Activated CD8-positive, alpha-beta memory T cell treated with anti-CD3 and anti-CD28 coated beads for 36 hours (primary cell): ENCODE measurements around the gene TTI1. TPM values are rescaled to one million over a fixed set of nuclear protein-coding genes. Genes with fewer than 3 reads are reported as not detected.
"Not testable (repeated sequence)": the region's sequence is repeated elsewhere in the genome, so short reads cannot be mapped to it uniquely, and the experiment has no call there.

ENCODE experiments used
- CTCF ChIA-PET: fragments of 350-600 bp; sonication (Branson Sonifier 250); formaldehyde crosslinking; loops from one replicate; lab custom pipeline; 2021; ENCODE audit warnings: antibody characterized with exemption; lab: Charles Lee
- POLR2A ChIA-PET: fragments of 350-600 bp; sonication (Branson Sonifier 250); formaldehyde crosslinking; loops from one replicate; lab custom pipeline; 2021; ENCODE audit warnings: antibody characterized with exemption; lab: Charles Lee
- total RNA-seq, 2 experiments: library from RNA; stranded (reverse); gene quantifications; one replicate each; pipeline ENCODE4 v1.2.3, GENCODE V29; 2021

Gene TTI1
- total RNA-seq, 2 experiments from 2014 or later = 43.2 to 43.8 TPM

- CTCF ChIA-PET = interaction anchor here (0.6 kb wide), 2 partner anchors 20 to 201 kb away, joined by 3 read pairs; no protein-coding TSS in a partner anchor
- POLR2A ChIA-PET = interaction anchor here (0.6 kb wide), 1 partner anchor 351 kb away, joined by 9 read pairs; no protein-coding TSS in a partner anchor
These were observed 3.8 kb downstream of the TTI1 start for GRCh38 chr20:38029453-38029852.

- CTCF ChIA-PET = no interaction called here
- POLR2A ChIA-PET = no interaction called here
These were observed 8.8 kb downstream of the TTI1 start for GRCh38 chr20:38024496-38024895.

GRCh38 chr20:38023181-38024001 lies 9.9 kb downstream of the TTI1 start:
- CTCF ChIA-PET = no interaction called here
- POLR2A ChIA-PET = no interaction called here

- POLR2A ChIA-PET = interaction anchor here (0.6 kb wide), 1 partner anchor 23 kb away, joined by 5 read pairs; no protein-coding TSS in a partner anchor
- CTCF ChIA-PET = interaction anchor here (1.8 kb wide), 1 partner anchor 12 kb away, joined by 4 read pairs; the partner anchor contains the start of genes RPRD1B and TTI1
These were observed 12.0 kb downstream of the TTI1 start for GRCh38 chr20:38021087-38021772.

GRCh38 chr20:38018385-38018784 lies 14.9 kb downstream of the TTI1 start:
- POLR2A ChIA-PET = no interaction called here
- CTCF ChIA-PET = no interaction called here

GRCh38 chr20:38017959-38018358 lies 15.3 kb downstream of the TTI1 start:
- ChIA-PET POLR2A (no interaction called here), CTCF (no interaction called here)

- POLR2A ChIA-PET = no interaction called here
- CTCF ChIA-PET = no interaction called here
These were observed 19.4 kb downstream of the TTI1 start for GRCh38 chr20:38013887-38014286.

- POLR2A ChIA-PET = no interaction called here
- CTCF ChIA-PET = no interaction called here
These were observed 20.9 kb downstream of the TTI1 start for GRCh38 chr20:38012332-38012731.

- POLR2A ChIA-PET = no interaction called here
- CTCF ChIA-PET = no interaction called here
These were observed 21.6 kb downstream of the TTI1 start for GRCh38 chr20:38011696-38012095.

GRCh38 chr20:38009416-38009815 lies 23.8 kb downstream of the TTI1 start:
- CTCF ChIA-PET = interaction anchor here (0.5 kb wide), 1 partner anchor 20 kb away, joined by 3 read pairs; no protein-coding TSS in a partner anchor

GRCh38 chr20:38008233-38008944 lies 24.9 kb downstream of the TTI1 start:
- CTCF ChIA-PET = no interaction called here

More at GRCh38 chr20:38009416-38009815, 23.8 kb downstream of the TTI1 start:
- POLR2A ChIA-PET = not testable (repeated sequence)

GRCh38 chr20:38007526-38007925 lies 25.7 kb downstream of the TTI1 start:
- CTCF ChIA-PET = interaction anchor here (1.2 kb wide), 1 partner anchor 50 kb away, joined by 3 read pairs; no protein-coding TSS in a partner anchor
- POLR2A ChIA-PET = no interaction called here

More at GRCh38 chr20:38008233-38008944, 24.9 kb downstream of the TTI1 start:
- POLR2A ChIA-PET = no interaction called here

- CTCF ChIA-PET = interaction anchor here (1.1 to 1.5 kb wide), 2 partner anchors 14 to 103 kb away, joined by 3 to 7 read pairs; partner anchors contain the start of gene VSTM2L
- POLR2A ChIA-PET = interaction anchor here (1.0 kb wide), 1 partner anchor 27 kb away, joined by 3 read pairs; the partner anchor contains the start of gene TTI1
These were observed 27.4 kb downstream of the TTI1 start for GRCh38 chr20:38005903-38006302.

GRCh38 chr20:38004416-38004815 lies 28.8 kb downstream of the TTI1 start:
- ChIA-PET POLR2A (no interaction called here), CTCF (no interaction called here)

GRCh38 chr20:38002422-38002821 lies 30.8 kb downstream of the TTI1 start:
- CTCF ChIA-PET = interaction anchor here (0.7 kb wide), 1 partner anchor 300 kb away, joined by 3 read pairs; no protein-coding TSS in a partner anchor
- POLR2A ChIA-PET = no interaction called here

- ChIA-PET POLR2A (no interaction called here), CTCF (interaction anchor here (0.7 kb wide), 1 partner anchor 300 kb away, joined by 3 read pairs; no protein-coding TSS in a partner anchor)
These were observed 31.3 kb downstream of the TTI1 start for GRCh38 chr20:38001981-38002380.

- POLR2A ChIA-PET = interaction anchor here (0.7 kb wide), 1 partner anchor 32 kb away, joined by 4 read pairs; the partner anchor contains the start of gene TTI1
These were observed 31.9 kb downstream of the TTI1 start for GRCh38 chr20:38001173-38001875.

GRCh38 chr20:38000293-38000692 lies 33.0 kb downstream of the TTI1 start:
- CTCF ChIA-PET = interaction anchor here (1.0 kb wide), 1 partner anchor 51 kb away, joined by 3 read pairs; no protein-coding TSS in a partner anchor
- POLR2A ChIA-PET = no interaction called here

More at GRCh38 chr20:38001173-38001875, 31.9 kb downstream of the TTI1 start:
- CTCF ChIA-PET = interaction anchor here (1.0 kb wide), 1 partner anchor 49 kb away, joined by 3 read pairs; no protein-coding TSS in a partner anchor
